ENCODE data around the gene CCDC68. TPM values are rescaled to one million over a fixed set of nuclear protein-coding genes. Genes with fewer than 3 reads are reported as not detected.

Gene CCDC68
- total and polyA plus RNA-seq, 2 of the 8 experiments (the other 6 are each of a cell fraction or from before 2014, with no cell fraction given), result 0.06 to 0.80 TPM

DNA sequence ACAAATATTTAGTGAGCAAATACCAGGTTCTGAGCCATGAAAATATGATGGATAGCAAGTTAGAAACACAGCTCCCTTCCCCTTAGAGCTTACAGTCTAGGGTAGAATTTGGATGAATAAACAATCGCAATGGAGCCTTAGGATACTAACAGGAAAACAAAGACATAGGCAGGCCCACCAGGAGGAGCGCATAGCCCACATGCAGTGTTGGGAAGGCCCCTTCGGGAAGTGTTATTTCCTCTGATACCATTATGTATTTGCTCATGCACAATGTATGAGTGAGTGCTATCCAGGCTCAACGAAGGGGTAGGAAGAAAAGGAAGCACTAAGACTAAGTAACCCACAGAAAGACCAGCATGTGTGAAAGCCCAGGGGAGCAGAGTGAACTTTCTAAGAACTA is 76.9 kb downstream of the CCDC68 start:
- Histone ChIP-seq H3K23ac (ENCODE audit: insufficient read length) (no peak overlapping the region), H3K4me1 (replicated peaks in 1 of 4; ENCODE audit: control insufficient read depth in 3 of 4, insufficient read depth in 4 of 4, low read length in 3 of 4) (no peaks in the 10 kb centered on the region), H4K5ac (ENCODE audit: insufficient read length, low read depth, low read length) (no peak overlapping the region), H2AFZ (ENCODE audit: low read length) (no peak overlapping the region), H2BK120ac (replicated peaks; ENCODE audit: low read depth, low read length) (no peak overlapping the region), H3K9me3 (ENCODE audit: insufficient read depth in 2 of 2, low read depth in 1 of 2, low read length in 1 of 2) (no peaks in the 10 kb centered on the region), H3K27ac (ENCODE audit: low read depth, low read length) (no peak overlapping the region), H3K79me2 (ENCODE audit: control insufficient read depth in 1 of 2, insufficient read depth in 2 of 2, low read length in 2 of 2) (no peaks in the 10 kb centered on the region), H3K36me3 (ENCODE audit: control insufficient read depth in 2 of 4, insufficient read depth in 4 of 4, low read length in 3 of 4) (no peaks in the 10 kb centered on the region), H2AK5ac (ENCODE audit: low read depth, low read length) (no peak overlapping the region), H4K20me1 (replicated peaks in 1 of 2; ENCODE audit: control insufficient read depth in 1 of 2, insufficient read depth in 2 of 2, low read length in 2 of 2) (no peaks in the 10 kb centered on the region), H2BK20ac (ENCODE audit: low read length) (no peak overlapping the region), H4K91ac (replicated peaks; ENCODE audit: insufficient read length, low read length) (no peak overlapping the region), H3K4me3 (ENCODE audit: extremely low read depth in 1 of 4, insufficient read depth in 2 of 4, low read depth in 3 of 4, low read length in 4 of 4) (no peak overlapping the region), H3K9ac (replicated peaks in 1 of 4; ENCODE audit: extremely low read depth in 1 of 4, low read depth in 3 of 4, low read length in 3 of 4) (no peak overlapping the region), H3K56ac (replicated peaks; ENCODE audit: insufficient read length, low read depth, low read length) (no peak overlapping the region), H2BK5ac (ENCODE audit: low read depth, low read length) (no peak overlapping the region), H3K79me1 (ENCODE audit: low read depth, low read length) (no peaks in the 10 kb centered on the region), H3K27me3 (replicated peaks in 1 of 4; ENCODE audit: control insufficient read depth in 3 of 4, extremely low read depth in 1 of 4, insufficient read depth in 3 of 4, low read length in 3 of 4) (peaks cover 0 to 3% (median 2%) of the 10 kb centered on the region in 4 experiments; a peak in 2 of 7 replicates), H3K18ac (ENCODE audit: extremely low read depth, low read length) (no peak overlapping the region), H4K8ac (ENCODE audit: extremely low read depth, insufficient read depth, low read length) (no peak overlapping the region), H3K14ac (ENCODE audit: insufficient read length) (no peak overlapping the region), H3K4me2 (ENCODE audit: insufficient read depth in 1 of 2, low read depth in 2 of 2, low read length in 2 of 2) (no peak overlapping the region), H2BK15ac (ENCODE audit: low read length) (no peak overlapping the region), H3K23me2 (ENCODE audit: low read depth, low read length) (no peaks in the 10 kb centered on the region), H2BK12ac (ENCODE audit: low read depth, low read length) (no peak overlapping the region), H3K4ac (replicated peaks; ENCODE audit: insufficient read length, low read depth, low read length) (no peak overlapping the region)
- no peak for FAIRE-seq
- POLR2A ChIA-PET (ENCODE audit: partially characterized antibody), result no interaction called here
- 71% methylated on average over 4 of the region's 4 CpGs; no CpG with 5 or more reads in 1 of the 2 experiments for WGBS, 2 experiments (ENCODE audit: extremely low coverage in 1 of 2, insufficient coverage in 1 of 2, insufficient read length in 1 of 2, insufficient replicate concordance in 2 of 2, low coverage in 1 of 2, low lambda C conversion rate in 2 of 2, missing lambda C conversion rate in 1 of 2)
- CTCF ChIA-PET (ENCODE audit: partially characterized antibody), result interaction anchor here (0.6 to 1.6 kb wide), 2 partner anchors 9 to 552 kb away, joined by 3 read pairs; no protein-coding TSS in a partner anchor
- no peak for DNase-seq (ENCODE audit: low read depth in 1 of 2, low spot score in 2 of 2)
- no peak for TF ChIP-seq SIX5 (IDR thresholded peaks at IDR 0.05; ENCODE audit: low read depth, low read length)
- TF ChIP-seq KDM4A (IDR thresholded peaks at IDR 0.05; ENCODE audit: low read depth, low read length, severe bottlenecking), result no peak
- TF ChIP-seq SP2 (IDR thresholded peaks at IDR 0.05; ENCODE audit: low read length), result no peak
- no peak for TF ChIP-seq RAD21 (IDR thresholded peaks at IDR 0.05 in 1 of 2, conservative IDR thresholded peaks at IDR 0.05 in 1 of 2; ENCODE audit: low read depth in 2 of 2, low read length in 2 of 2)
- TF ChIP-seq RNF2 (IDR thresholded peaks at IDR 0.05; ENCODE audit: borderline replicate concordance, low read depth, low read length, missing control alignments, poor library complexity, severe bottlenecking), result no peak
- no peak for TF ChIP-seq JUN (IDR thresholded peaks at IDR 0.05; ENCODE audit: low read depth, low read length)
- TF ChIP-seq GABPA (IDR thresholded peaks at IDR 0.05; ENCODE audit: borderline replicate concordance, insufficient read depth, low read length), result no peak
- no peak for TF ChIP-seq CHD1 (IDR thresholded peaks at IDR 0.05; ENCODE audit: low read depth, low read length)
- no peak for TF ChIP-seq YY1 (IDR thresholded peaks at IDR 0.05; ENCODE audit: low read depth, low read length)
- no peak for TF ChIP-seq NANOG (IDR thresholded peaks at IDR 0.05; ENCODE audit: insufficient read depth, low read depth, low read length, poor library complexity, severe bottlenecking)
- no peak for TF ChIP-seq CEBPB (IDR thresholded peaks at IDR 0.05; ENCODE audit: low read depth, low read length)

Data from H1 (cell line).